Panc1 (cell line): Measurements from ENCODE around the gene ATXN1. TPM values are rescaled to one million over a fixed set of nuclear protein-coding genes. Genes with fewer than 3 reads are reported as not detected.

Source experiments
- ATAC-seq: fragments of 200-7000 bp; cut with Tn5 transposase; 2 replicates; pipeline ENCODE4 v1.9.1; 2020; ENCODE audit warnings: mild to moderate bottlenecking, moderate library complexity
- BruUV-seq: library from RNA; stranded (reverse); fragments of 400-500 nt; replicated peaks from 2 replicates; lab custom pipeline; 2021; lab: Mats Ljungman, UMichigan
- CTCF ChIA-PET: fragments of 300-600 bp; sonication (Branson Sonifier 250); formaldehyde crosslinking; loops from one replicate; lab custom pipeline; 2022; ENCODE audit warnings: antibody characterized with exemption; lab: Charles Lee
- POLR2A ChIA-PET: fragments of 300-600 bp; sonication (Branson Sonifier 250); formaldehyde crosslinking; loops from one replicate; lab custom pipeline; 2022; ENCODE audit warnings: antibody characterized with exemption; lab: Charles Lee
- DNase-seq: peaks from one replicate; pipeline ENCODE4 v3.0.0-alpha.2; 2010; ENCODE audit warnings: low read depth, low spot score
- H3K27ac ChIP-seq: 2 replicates; pipeline ENCODE4 v1.5.1; 2011; ENCODE audit warnings: mild to moderate bottlenecking, low read length, inconsistent platforms
- H3K27me3 ChIP-seq: fragments of 200-500 bp; sonication (Bioruptor generic); 2 replicates; pipeline ENCODE4 v1.6.0; 2014; ENCODE audit warnings: low read length, inconsistent platforms; ENCODE audit not compliant: control insufficient read depth, insufficient read depth
- H3K36me3 ChIP-seq: fragments of 200-500 bp; sonication (Bioruptor generic); 2 replicates; pipeline ENCODE4 v1.5.1; 2014; ENCODE audit warnings: inconsistent platforms, mild to moderate bottlenecking, low read length, moderate library complexity; ENCODE audit not compliant: control insufficient read depth, insufficient read depth
- H3K4me1 ChIP-seq: 2 replicates; pipeline ENCODE4 v1.5.1; 2011; ENCODE audit warnings: inconsistent platforms, mild to moderate bottlenecking, low read length, moderate library complexity; ENCODE audit not compliant: control insufficient read depth, insufficient read depth
- H3K4me3 ChIP-seq, 2 experiments: 2 replicates each; pipeline ENCODE4 v1.5.1; 2011 to 2012; ENCODE audit warnings: low read depth in 2 of 2, low read length in 2 of 2, mild to moderate bottlenecking in 2 of 2, inconsistent platforms in 1 of 2, moderate library complexity in 1 of 2
- H3K9me3 ChIP-seq: fragments of 200-500 bp; sonication (Bioruptor generic); 2 replicates; pipeline ENCODE4 v1.5.1; 2014; ENCODE audit warnings: low read depth, mild to moderate bottlenecking, inconsistent platforms, low read length, moderate library complexity; ENCODE audit not compliant: control insufficient read depth, insufficient read depth
- POLR2AphosphoS5 ChIP-seq: IDR thresholded peaks from 2 replicates; pipeline ENCODE4 v1.6.1; 2012; ENCODE audit warnings: mild to moderate bottlenecking, low read depth, low read length, moderate library complexity
- SIN3A ChIP-seq: IDR thresholded peaks from 2 replicates; pipeline ENCODE4 v1.6.1; 2012; ENCODE audit warnings: low read depth, mild to moderate bottlenecking, low read length, moderate library complexity, borderline replicate concordance; ENCODE audit not compliant: insufficient read depth
- TCF7L2 ChIP-seq: IDR thresholded peaks from 2 replicates; pipeline ENCODE4 v1.6.1; 2011; ENCODE audit warnings: mild to moderate bottlenecking, low read depth, low read length, inconsistent platforms
- in situ Hi-C: cut with HindIII; loops from 2 replicates; pipeline ENCODE4 v1.10.0; 2016; ENCODE audit warnings: low sequenced_read_pairs, low pct_unique_long_range_greater_than_20kb
- intact Hi-C: fragments of 100-400 bp; cut with micrococcal nuclease; formaldehyde crosslinking; loops from one replicate; pipeline ENCODE4 v1.10.0; 2022; ENCODE audit not compliant: unreplicated experiment
- total RNA-seq: library from RNA; stranded (reverse); gene quantifications from one replicate; pipeline ENCODE4 v1.2.1, GENCODE V29; 2021; ENCODE audit not compliant: unreplicated experiment
- TF ChIP-seq, protein P1 (sequence below), 2 experiments: IDR thresholded peaks; 2 replicates each; pipeline ENCODE4 v1.6.1; 2011 to 2012; ENCODE audit warnings: low read depth in 2 of 2, control low read depth in 1 of 2, low read length in 1 of 2, mild to moderate bottlenecking in 1 of 2, moderate library complexity in 1 of 2; ENCODE audit not compliant: insufficient read depth in 1 of 2
- TF ChIP-seq, protein P2 (sequence below): fragments of 450-650 bp; IDR thresholded peaks from 2 replicates; pipeline ENCODE4 v1.5.1; 2017; ENCODE audit warnings: mild to moderate bottlenecking

Gene ATXN1
- total RNA-seq, 1 experiment from 2014 or later: 67.1 TPM

DNA sequence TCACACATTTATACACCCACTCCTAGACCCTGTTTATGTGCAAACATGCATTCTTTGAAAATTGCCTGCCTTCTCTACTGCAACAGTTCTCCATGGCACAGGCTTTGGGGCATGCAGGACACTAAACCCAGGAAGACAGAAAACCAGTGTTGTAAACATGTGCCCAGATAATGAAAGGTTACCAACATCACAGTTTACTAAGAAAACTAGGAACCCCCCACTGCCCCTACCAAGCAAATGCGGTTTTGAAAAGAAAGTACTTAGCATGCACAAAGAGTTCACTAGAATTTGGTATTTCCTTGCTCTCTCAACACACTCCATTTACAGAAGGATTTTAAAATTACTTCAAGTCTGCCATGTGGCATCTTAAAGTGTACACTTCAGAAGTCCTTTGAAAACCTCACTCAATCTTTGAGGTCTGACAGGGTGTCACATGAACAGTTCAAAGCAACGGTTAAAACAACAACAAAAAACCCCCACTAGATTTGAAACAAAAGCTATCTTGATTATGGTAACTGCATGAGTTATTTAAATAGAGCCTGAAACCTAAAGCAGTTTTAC is 277.9 kb downstream of the ATXN1 start:
- in situ Hi-C loops: no loop called here
- Histone ChIP-seq H3K4me1 (no peaks in the 10 kb centered on the region), H3K27me3 (no peaks in the 10 kb centered on the region), H3K36me3 (no peaks in the 10 kb centered on the region; the same call in none of the 2 replicates), H3K27ac (no peak overlapping the region), H3K4me3 (no peak overlapping the region), H3K9me3 (no peaks in the 10 kb centered on the region)
- ATAC-seq (no peak), DNase-seq (no peak)
- ChIA-PET CTCF (interaction anchor here (0.6 kb wide), 1 partner anchor 81 kb away, joined by 3 read pairs; no protein-coding TSS in a partner anchor), POLR2A (no interaction called here)
- TF ChIP-seq, protein P1, sequence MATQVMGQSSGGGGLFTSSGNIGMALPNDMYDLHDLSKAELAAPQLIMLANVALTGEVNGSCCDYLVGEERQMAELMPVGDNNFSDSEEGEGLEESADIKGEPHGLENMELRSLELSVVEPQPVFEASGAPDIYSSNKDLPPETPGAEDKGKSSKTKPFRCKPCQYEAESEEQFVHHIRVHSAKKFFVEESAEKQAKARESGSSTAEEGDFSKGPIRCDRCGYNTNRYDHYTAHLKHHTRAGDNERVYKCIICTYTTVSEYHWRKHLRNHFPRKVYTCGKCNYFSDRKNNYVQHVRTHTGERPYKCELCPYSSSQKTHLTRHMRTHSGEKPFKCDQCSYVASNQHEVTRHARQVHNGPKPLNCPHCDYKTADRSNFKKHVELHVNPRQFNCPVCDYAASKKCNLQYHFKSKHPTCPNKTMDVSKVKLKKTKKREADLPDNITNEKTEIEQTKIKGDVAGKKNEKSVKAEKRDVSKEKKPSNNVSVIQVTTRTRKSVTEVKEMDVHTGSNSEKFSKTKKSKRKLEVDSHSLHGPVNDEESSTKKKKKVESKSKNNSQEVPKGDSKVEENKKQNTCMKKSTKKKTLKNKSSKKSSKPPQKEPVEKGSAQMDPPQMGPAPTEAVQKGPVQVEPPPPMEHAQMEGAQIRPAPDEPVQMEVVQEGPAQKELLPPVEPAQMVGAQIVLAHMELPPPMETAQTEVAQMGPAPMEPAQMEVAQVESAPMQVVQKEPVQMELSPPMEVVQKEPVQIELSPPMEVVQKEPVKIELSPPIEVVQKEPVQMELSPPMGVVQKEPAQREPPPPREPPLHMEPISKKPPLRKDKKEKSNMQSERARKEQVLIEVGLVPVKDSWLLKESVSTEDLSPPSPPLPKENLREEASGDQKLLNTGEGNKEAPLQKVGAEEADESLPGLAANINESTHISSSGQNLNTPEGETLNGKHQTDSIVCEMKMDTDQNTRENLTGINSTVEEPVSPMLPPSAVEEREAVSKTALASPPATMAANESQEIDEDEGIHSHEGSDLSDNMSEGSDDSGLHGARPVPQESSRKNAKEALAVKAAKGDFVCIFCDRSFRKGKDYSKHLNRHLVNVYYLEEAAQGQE (IDR thresholded peaks at IDR 0.05; ENCODE audit: insufficient read depth in 1 of 2, low read depth in 2 of 2, low read length in 1 of 2): no peak
- TF ChIP-seq, protein P2, sequence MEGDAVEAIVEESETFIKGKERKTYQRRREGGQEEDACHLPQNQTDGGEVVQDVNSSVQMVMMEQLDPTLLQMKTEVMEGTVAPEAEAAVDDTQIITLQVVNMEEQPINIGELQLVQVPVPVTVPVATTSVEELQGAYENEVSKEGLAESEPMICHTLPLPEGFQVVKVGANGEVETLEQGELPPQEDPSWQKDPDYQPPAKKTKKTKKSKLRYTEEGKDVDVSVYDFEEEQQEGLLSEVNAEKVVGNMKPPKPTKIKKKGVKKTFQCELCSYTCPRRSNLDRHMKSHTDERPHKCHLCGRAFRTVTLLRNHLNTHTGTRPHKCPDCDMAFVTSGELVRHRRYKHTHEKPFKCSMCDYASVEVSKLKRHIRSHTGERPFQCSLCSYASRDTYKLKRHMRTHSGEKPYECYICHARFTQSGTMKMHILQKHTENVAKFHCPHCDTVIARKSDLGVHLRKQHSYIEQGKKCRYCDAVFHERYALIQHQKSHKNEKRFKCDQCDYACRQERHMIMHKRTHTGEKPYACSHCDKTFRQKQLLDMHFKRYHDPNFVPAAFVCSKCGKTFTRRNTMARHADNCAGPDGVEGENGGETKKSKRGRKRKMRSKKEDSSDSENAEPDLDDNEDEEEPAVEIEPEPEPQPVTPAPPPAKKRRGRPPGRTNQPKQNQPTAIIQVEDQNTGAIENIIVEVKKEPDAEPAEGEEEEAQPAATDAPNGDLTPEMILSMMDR: no peak
- TF ChIP-seq SIN3A (no peak), TCF7L2 (no peak), POLR2AphosphoS5 (no peak)
- intact Hi-C loops: no loop called here
- no TSS peak for BruUV-seq

DNA sequence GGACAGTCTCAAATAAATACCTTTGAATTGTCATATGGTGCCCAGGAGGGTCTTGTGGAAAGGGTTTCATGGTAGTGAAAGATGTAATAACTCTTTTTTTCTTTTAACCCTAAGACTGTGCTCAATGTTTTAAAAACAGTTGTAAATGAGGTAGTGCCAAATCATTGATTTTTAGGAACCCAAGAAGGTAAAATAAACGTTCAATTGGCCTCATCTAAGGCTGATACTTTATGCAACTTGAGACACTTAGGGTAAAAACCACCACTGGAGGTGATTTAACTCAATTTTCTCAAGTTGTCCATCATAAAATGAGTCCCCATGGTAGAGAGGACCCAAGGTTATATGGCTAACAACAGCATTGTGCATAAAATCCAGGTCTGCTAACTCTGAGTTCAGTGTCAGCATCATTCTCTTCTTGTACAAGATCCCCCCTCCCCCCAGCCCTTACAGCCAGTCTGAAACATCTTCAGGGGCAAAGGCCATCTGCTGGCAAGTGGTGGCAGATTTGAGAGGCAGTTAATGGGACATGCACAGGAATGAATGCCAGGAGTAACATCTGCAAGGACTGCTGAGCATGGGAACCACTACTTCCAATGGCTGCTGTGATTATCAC is 278.5 kb downstream of the ATXN1 start:
- H3K4me1 ChIP-seq: no peaks in the 10 kb centered on the region
- no peaks in the 10 kb centered on the region for H3K9me3 ChIP-seq
- no peak overlapping the region for H3K4me3 ChIP-seq
- DNase-seq (no peak), ATAC-seq (no peak)
- intact Hi-C loops (no loop called here), in situ Hi-C loops (no loop called here)
- no peaks in the 10 kb centered on the region for H3K27me3 ChIP-seq
- no peak overlapping the region for H3K27ac ChIP-seq
- no peak for TF ChIP-seq SIN3A
- TF ChIP-seq POLR2AphosphoS5: no peak
- TF ChIP-seq, protein P2: no peak
- TF ChIP-seq TCF7L2: no peak
- TF ChIP-seq, protein P1 (IDR thresholded peaks at IDR 0.05; ENCODE audit: insufficient read depth in 1 of 2, low read depth in 2 of 2, low read length in 1 of 2): no peak
- ChIA-PET CTCF (interaction anchor here (0.5 kb wide), 1 partner anchor 73 kb away, joined by 3 read pairs; no protein-coding TSS in a partner anchor), POLR2A (no interaction called here)
- H3K36me3 ChIP-seq: no peaks in the 10 kb centered on the region; the same call in none of the 2 replicates
- no TSS peak for BruUV-seq
